H9 (cell line): ENCODE data around the gene GUCY1A1. TPM values are rescaled to one million over a fixed set of nuclear protein-coding genes. Genes with fewer than 3 reads are reported as not detected.

Experiments
- DNase-seq: peaks from one replicate; pipeline ENCODE4 v3.0.0-alpha.2; 2017
- H2AFZ ChIP-seq: one replicate; pipeline ENCODE4 v1.6.1; 2013; ENCODE audit warnings: mild to moderate bottlenecking, low read length, control low read depth, moderate library complexity
- H2AK5ac ChIP-seq: 2 replicates; pipeline ENCODE4 v1.6.1; 2013; ENCODE audit warnings: low read length, control low read depth, mixed read lengths; ENCODE audit not compliant: insufficient read length
- H2BK120ac ChIP-seq: one replicate; pipeline ENCODE4 v1.6.1; 2013; ENCODE audit warnings: low read depth, mild to moderate bottlenecking, low read length, control low read depth, inconsistent platforms; ENCODE audit not compliant: poor library complexity, severe bottlenecking
- H2BK12ac ChIP-seq: 2 replicates; pipeline ENCODE4 v1.6.1; 2013; ENCODE audit warnings: low read length, control low read depth, mixed read lengths, low read depth; ENCODE audit not compliant: insufficient read length
- H2BK15ac ChIP-seq: 2 replicates; pipeline ENCODE4 v1.6.1; 2013; ENCODE audit warnings: low read depth, low read length, control low read depth
- H2BK20ac ChIP-seq: one replicate; pipeline ENCODE4 v1.6.1; 2013; ENCODE audit warnings: low read depth, mild to moderate bottlenecking, low read length, control low read depth, inconsistent platforms; ENCODE audit not compliant: poor library complexity, severe bottlenecking
- H2BK5ac ChIP-seq: 2 replicates; pipeline ENCODE4 v1.6.1; 2013; ENCODE audit warnings: low read length, control low read depth, mixed read lengths; ENCODE audit not compliant: insufficient read length
- H3K14ac ChIP-seq: 2 replicates; pipeline ENCODE4 v1.6.1; 2013; ENCODE audit warnings: low read length, control low read depth; ENCODE audit not compliant: insufficient read depth
- H3K18ac ChIP-seq: 2 replicates; pipeline ENCODE4 v1.6.1; 2013; ENCODE audit warnings: low read depth, mild to moderate bottlenecking, mixed read lengths, low read length, control low read depth; ENCODE audit not compliant: insufficient read length
- H3K23ac ChIP-seq: 2 replicates; pipeline ENCODE4 v1.6.1; 2013; ENCODE audit warnings: low read length, control low read depth, mixed read lengths, low read depth; ENCODE audit not compliant: insufficient read length
- H3K23me2 ChIP-seq: 2 replicates; pipeline ENCODE4 v1.6.1; 2013; ENCODE audit warnings: low read depth, mild to moderate bottlenecking, mixed read lengths, low read length, control low read depth; ENCODE audit not compliant: insufficient read length, poor library complexity, severe bottlenecking
- H3K27ac ChIP-seq: 2 replicates; pipeline ENCODE4 v1.5.1; 2013; ENCODE audit warnings: low read length, control low read depth, mixed read lengths, low read depth; ENCODE audit not compliant: insufficient read length
- H3K27me3 ChIP-seq: 2 replicates; pipeline ENCODE4 v1.6.1; 2013; ENCODE audit warnings: low read length, control low read depth, inconsistent platforms; ENCODE audit not compliant: insufficient read depth
- H3K4ac ChIP-seq: 2 replicates; pipeline ENCODE4 v1.6.1; 2013; ENCODE audit warnings: low read depth, mild to moderate bottlenecking, control low read depth, inconsistent platforms, low read length, moderate library complexity
- H3K4me1 ChIP-seq: 2 replicates; pipeline ENCODE4 v1.6.1; 2013; ENCODE audit warnings: low read length, control low read depth, inconsistent platforms; ENCODE audit not compliant: insufficient read depth
- H3K4me2 ChIP-seq: 2 replicates; pipeline ENCODE4 v1.6.1; 2013; ENCODE audit warnings: low read length, control low read depth, mixed read lengths; ENCODE audit not compliant: insufficient read length, insufficient read depth
- H3K56ac ChIP-seq: 2 replicates; pipeline ENCODE4 v1.6.1; 2013; ENCODE audit warnings: low read depth, mild to moderate bottlenecking, mixed read lengths, low read length, control low read depth; ENCODE audit not compliant: insufficient read length
- H3K79me1 ChIP-seq: 2 replicates; pipeline ENCODE4 v1.6.1; 2013; ENCODE audit warnings: low read depth, mild to moderate bottlenecking, moderate library complexity, low read length, control low read depth, inconsistent platforms; ENCODE audit not compliant: insufficient read depth, poor library complexity, severe bottlenecking
- H3K79me2 ChIP-seq: 2 replicates; pipeline ENCODE4 v1.6.1; 2013; ENCODE audit warnings: low read length, control low read depth, inconsistent platforms; ENCODE audit not compliant: insufficient read depth
- H3K9ac ChIP-seq: 2 replicates; pipeline ENCODE4 v1.6.1; 2013; ENCODE audit warnings: low read length, control low read depth, mixed read lengths; ENCODE audit not compliant: insufficient read length; ENCODE audit errors: extremely low read depth
- H3K9me3 ChIP-seq: one replicate; pipeline ENCODE4 v1.6.1; 2013; ENCODE audit warnings: low read depth, low read length, inconsistent platforms; ENCODE audit not compliant: control insufficient read depth
- H3T11ph ChIP-seq: one replicate; pipeline ENCODE4 v1.6.1; 2013; ENCODE audit warnings: mild to moderate bottlenecking, low read length, control low read depth, inconsistent platforms
- H4K20me1 ChIP-seq: one replicate; pipeline ENCODE4 v1.6.1; 2013; ENCODE audit not compliant: control insufficient read depth, insufficient read length, insufficient read depth
- H4K5ac ChIP-seq: 2 replicates; pipeline ENCODE4 v1.6.1; 2013; ENCODE audit warnings: low read depth, mild to moderate bottlenecking, mixed read lengths, low read length, control low read depth; ENCODE audit not compliant: insufficient read length
- H4K8ac ChIP-seq: replicated peaks from 2 replicates; pipeline ENCODE4 v1.6.1; 2013; ENCODE audit warnings: low read length, control low read depth, mixed read lengths, low read depth; ENCODE audit not compliant: insufficient read length
- H4K91ac ChIP-seq: 2 replicates; pipeline ENCODE4 v1.6.1; 2013; ENCODE audit warnings: low read depth, mild to moderate bottlenecking, moderate library complexity, mixed read lengths, low read length, control low read depth; ENCODE audit not compliant: insufficient read length
- H3K27ac Mint-ChIP-seq, 3 experiments: 2 replicates in 2 of 3; 3 replicates in 1 of 3; pipeline ENCODE4 v1.8.0; 2020 to 2021; ENCODE audit warnings: mixed read lengths in 3 of 3, mild to moderate bottlenecking in 1 of 3, moderate library complexity in 1 of 3
- H3K27me3 Mint-ChIP-seq: 2 replicates; pipeline ENCODE4 v1.8.0; 2021; ENCODE audit warnings: low read depth, mild to moderate bottlenecking, moderate library complexity, mixed read lengths
- H3K36me3 Mint-ChIP-seq, 3 experiments: 2 replicates in 2 of 3; 3 replicates in 1 of 3; pipeline ENCODE4 v1.8.0; 2020 to 2021; ENCODE audit warnings: low read depth in 3 of 3, mixed read lengths in 3 of 3; ENCODE audit not compliant: insufficient read depth in 1 of 3
- H3K4me1 Mint-ChIP-seq, 2 experiments: 2 replicates each; pipeline ENCODE4 v1.8.0; 2020; ENCODE audit warnings: mixed read lengths in 2 of 2
- H3K4me3 Mint-ChIP-seq, 2 experiments: 2 replicates in 1 of 2; 3 replicates in 1 of 2; pipeline ENCODE4 v1.8.0; 2020 to 2021; ENCODE audit warnings: mild to moderate bottlenecking in 2 of 2, mixed read lengths in 2 of 2, moderate library complexity in 1 of 2
- H3K9me3 Mint-ChIP-seq, 2 experiments: 2 replicates in 1 of 2; 3 replicates in 1 of 2; pipeline ENCODE4 v1.8.0; 2020; ENCODE audit warnings: mild to moderate bottlenecking in 2 of 2, mixed read lengths in 2 of 2, moderate library complexity in 1 of 2
- WGBS: extraction: QIAGEN DNeasy Blood & Tissue Kit; methylation state at CpG from one replicate; pipeline ENCODE4 v1.1.7; 2013; ENCODE audit warnings: missing lambda C conversion rate, low lambda C conversion rate, mixed read lengths; ENCODE audit not compliant: insufficient read length; ENCODE audit errors: extremely low coverage; 5-methylcytosine and 5-hydroxymethylcytosine counted together
- total RNA-seq: library from RNA; stranded (reverse); gene quantifications from 2 replicates; pipeline ENCODE4 v1.2.1, GENCODE V29; 2021
- TF ChIP-seq, protein P1 (sequence below): fragments of 200-600 bp; sonication (generic); conservative IDR thresholded peaks from 3 replicates; pipeline ENCODE4 v1.8.0; 2021; ENCODE audit warnings: antibody characterized with exemption, mild to moderate bottlenecking

GUCY1A1 gene
- total RNA-seq, 1 experiment from 2014 or later, result not detected

DNA sequence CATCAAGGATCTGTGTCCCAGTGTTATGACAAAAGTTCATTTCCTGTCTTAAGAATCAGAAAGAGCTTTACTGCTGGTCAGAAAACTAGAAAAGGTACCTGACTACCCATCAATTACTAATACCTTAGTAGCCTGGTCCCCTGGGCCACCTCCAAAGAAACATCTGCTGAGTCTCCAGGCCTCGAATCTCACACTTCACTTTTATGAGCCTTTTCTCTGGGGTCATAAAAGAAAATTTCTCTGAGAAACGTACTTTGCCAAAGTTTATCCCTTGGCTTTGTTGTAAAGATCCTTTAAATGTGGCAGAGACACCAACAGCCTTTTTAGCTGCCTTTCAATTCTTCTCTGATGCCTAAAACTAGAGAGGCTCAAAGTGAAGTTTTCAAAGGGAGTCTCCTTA, 17.8 kb downstream of the GUCY1A1 start:
- no peak for DNase-seq
- Histone ChIP-seq H2BK20ac (no peak overlapping the region), H4K5ac (no peak overlapping the region), H2BK5ac (no peak overlapping the region), H3K56ac (no peak overlapping the region), H3K27ac (no peak overlapping the region), H2AK5ac (no peak overlapping the region), H3K4ac (no peak overlapping the region), H3K23me2 (no peaks in the 10 kb centered on the region), H3K79me2 (no peaks in the 10 kb centered on the region), H4K91ac (no peak overlapping the region), H2BK12ac (no peak overlapping the region), H3T11ph (no peak overlapping the region), H3K4me2 (no peak overlapping the region), H2BK15ac (no peak overlapping the region), H3K9ac (no peak overlapping the region), H3K9me3 (no peaks in the 10 kb centered on the region), H2BK120ac (no peak overlapping the region), H3K79me1 (no peaks in the 10 kb centered on the region), H3K14ac (no peak overlapping the region), H4K8ac (no peak overlapping the region), H3K4me1 (no peaks in the 10 kb centered on the region), H2AFZ (no peak overlapping the region), H3K27me3 (no peaks in the 10 kb centered on the region), H4K20me1 (no peaks in the 10 kb centered on the region), H3K18ac (no peak overlapping the region), H3K23ac (no peak overlapping the region)
- no CpG with 5 or more reads among the region's 2 CpGs for WGBS
- H3K9me3 Mint-ChIP-seq, result no peaks in the 10 kb centered on the region
- H3K27ac Mint-ChIP-seq, result no peak overlapping the region
- H3K27me3 Mint-ChIP-seq, result peaks cover 7% of the 10 kb centered on the region; the same call in 1 of the 2 replicates
- H3K4me3 Mint-ChIP-seq, result no peak overlapping the region
- H3K36me3 Mint-ChIP-seq, result no peaks in the 10 kb centered on the region
- TF ChIP-seq, protein P1, sequence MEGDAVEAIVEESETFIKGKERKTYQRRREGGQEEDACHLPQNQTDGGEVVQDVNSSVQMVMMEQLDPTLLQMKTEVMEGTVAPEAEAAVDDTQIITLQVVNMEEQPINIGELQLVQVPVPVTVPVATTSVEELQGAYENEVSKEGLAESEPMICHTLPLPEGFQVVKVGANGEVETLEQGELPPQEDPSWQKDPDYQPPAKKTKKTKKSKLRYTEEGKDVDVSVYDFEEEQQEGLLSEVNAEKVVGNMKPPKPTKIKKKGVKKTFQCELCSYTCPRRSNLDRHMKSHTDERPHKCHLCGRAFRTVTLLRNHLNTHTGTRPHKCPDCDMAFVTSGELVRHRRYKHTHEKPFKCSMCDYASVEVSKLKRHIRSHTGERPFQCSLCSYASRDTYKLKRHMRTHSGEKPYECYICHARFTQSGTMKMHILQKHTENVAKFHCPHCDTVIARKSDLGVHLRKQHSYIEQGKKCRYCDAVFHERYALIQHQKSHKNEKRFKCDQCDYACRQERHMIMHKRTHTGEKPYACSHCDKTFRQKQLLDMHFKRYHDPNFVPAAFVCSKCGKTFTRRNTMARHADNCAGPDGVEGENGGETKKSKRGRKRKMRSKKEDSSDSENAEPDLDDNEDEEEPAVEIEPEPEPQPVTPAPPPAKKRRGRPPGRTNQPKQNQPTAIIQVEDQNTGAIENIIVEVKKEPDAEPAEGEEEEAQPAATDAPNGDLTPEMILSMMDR, result no peak
- no peaks in the 10 kb centered on the region for H3K4me1 Mint-ChIP-seq
